CMK (cell line): ENCODE results near the gene HBD.
"Not testable (repeated sequence)": the region's sequence is repeated elsewhere in the genome, so short reads cannot be mapped to it uniquely, and the experiment has no call there.

Experiments
- DNase-seq: peaks from one replicate; pipeline ENCODE4 v3.0.0-alpha.2; 2010; ENCODE audit warnings: low read depth

The HBD gene

DNA sequence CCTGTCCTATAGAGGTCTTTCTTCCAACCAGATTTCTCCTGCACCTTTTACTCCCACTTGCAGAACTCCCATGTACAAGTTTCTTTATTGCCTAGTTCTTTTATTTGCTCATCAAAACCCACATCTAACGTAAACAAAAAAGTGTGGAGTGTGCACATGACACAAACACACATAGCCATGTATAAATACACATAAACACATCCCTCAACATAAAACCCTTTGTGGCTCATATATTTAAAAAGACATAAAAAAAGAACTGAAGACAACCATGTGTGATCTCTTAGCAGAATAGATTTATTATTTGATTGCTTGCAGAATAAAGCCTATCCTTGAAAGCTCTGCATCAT lies 18.6 kb upstream of the HBD start:
- DNase-seq = no peak

DNA sequence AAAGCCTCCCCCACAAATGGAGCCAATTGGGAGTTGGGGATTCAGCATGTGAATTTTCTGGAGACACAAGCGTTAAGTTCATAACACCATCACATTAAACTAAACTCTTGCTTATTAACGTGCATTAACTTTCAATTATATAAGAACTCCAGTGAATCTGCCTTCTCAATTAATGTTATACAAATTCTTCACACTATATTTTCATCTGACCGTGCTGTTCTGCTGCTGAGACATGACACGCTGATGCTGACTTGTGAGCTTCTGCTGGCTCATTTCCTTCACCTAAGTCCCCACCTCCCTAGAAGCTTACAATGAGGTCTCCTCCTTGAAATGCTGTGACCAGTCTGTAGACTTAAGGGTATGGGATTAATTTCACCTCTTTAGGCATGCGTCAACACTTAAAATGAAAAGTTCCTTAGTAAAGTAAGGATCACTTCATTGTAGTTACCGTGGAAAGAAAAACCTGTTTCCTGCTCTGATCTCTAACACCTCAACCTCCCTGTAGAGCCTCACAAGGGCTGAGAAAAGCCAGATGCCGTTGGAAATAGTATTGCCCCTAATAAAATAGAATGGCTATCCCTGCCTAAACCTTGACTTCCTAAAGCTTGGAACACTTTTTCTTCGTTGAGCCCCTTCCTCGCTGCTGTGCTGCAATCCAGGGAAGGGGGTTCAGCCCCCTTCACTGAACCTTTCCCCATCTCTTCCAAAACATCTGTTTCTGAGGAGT lies 18.1 kb upstream of the HBD start:
- DNase-seq = no peak

DNA sequence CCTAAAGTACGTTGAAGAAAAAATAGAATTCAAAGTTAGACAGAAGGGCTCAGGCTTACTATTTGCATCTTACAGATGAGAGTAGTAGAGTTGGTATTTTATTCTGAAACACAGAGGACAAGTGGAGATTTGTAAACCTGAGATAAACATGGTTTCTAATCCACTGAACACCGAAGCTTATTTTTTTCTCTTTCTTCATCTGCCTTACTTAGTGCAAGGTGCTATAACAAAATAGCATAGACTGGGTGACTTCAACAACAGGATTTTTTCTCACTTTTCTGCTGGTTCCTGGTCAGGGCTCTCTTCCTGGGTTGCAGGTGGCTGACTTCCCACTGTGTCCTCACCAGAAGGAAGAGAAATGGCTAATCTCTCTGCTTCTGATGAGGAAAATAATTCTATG lies 17.5 kb upstream of the HBD start:
- DNase-seq = no peak

DNA sequence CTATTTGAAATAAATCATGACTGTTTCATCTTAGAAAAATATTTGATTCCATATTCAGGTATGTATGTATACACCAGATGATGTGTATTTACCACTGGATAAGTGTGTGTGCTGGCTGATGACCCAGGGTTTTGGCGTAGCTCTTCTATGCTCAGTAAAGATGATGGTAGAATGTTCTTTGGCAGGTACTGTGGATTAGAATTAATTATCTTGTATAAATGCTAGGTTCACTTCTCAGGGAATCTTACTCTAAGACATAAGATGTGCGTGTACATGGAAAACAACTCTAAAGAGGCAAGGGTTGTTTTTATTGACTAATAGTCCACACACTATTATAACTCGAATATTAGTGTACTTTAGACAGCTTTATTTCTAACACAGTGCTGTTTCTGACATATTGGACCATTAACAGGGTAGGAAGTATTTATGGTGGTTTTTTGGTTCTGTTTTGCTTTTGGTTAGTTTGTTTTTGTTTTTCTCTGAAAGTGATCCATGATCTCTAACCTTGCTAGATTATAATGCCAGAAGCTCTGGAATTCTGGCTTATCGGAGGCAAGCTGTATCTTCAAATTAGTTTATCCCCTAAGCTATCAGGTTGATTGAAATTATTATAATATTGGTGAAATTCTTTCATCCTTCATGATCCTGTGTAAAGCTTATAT lies 16.4 kb upstream of the HBD start:
- no peak for DNase-seq

DNA sequence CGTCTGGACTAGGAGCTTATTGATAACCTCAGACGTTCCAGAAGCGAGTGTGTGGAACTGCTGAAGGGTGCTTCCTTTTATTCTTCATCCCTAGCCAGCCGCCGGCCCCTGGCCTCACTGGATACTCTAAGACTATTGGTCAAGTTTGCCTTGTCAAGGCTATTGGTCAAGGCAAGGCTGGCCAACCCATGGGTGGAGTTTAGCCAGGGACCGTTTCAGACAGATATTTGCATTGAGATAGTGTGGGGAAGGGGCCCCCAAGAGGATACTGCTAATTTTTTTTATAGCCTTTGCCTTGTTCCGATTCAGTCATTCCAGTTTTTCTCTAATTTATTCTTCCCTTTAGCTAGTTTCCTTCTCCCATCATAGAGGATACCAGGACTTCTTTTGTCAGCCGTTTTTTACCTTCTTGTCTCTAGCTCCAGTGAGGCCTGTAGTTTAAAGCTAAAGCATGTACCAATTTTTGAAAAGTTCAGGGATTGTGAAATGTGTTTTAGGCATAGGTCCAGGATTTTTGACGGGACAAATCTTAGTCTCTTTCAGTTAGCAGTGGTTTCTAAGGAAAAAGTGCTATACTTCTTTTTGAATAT lies 15.6 kb upstream of the HBD start, which contains the start of gene HBG1:
Gene HBG1, minus strand, starts transcription at position 51 of the 590 bp plus-strand sequence. CDS start 53 bp downstream, outside the sequence.
- not testable (repeated sequence) for DNase-seq

DNA sequence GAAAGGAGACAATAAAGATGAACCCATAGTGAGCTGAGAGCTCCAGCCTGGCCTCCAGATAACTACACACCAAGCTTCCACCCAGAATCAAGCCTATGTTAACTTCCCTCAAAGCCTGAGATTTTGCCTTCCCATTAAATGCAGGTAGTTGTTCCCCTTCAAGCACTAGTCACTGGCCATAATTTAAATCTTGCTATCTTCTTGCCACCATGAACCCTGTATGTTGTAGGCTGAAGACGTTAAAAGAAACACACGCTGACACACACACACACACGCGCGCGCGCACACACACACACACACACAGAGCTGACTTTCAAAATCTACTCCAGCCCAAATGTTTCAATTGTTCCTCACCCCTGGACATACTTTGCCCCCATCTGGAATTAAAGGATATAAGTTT lies 14.2 kb upstream of the HBD start:
- DNase-seq = not testable (repeated sequence)

DNA sequence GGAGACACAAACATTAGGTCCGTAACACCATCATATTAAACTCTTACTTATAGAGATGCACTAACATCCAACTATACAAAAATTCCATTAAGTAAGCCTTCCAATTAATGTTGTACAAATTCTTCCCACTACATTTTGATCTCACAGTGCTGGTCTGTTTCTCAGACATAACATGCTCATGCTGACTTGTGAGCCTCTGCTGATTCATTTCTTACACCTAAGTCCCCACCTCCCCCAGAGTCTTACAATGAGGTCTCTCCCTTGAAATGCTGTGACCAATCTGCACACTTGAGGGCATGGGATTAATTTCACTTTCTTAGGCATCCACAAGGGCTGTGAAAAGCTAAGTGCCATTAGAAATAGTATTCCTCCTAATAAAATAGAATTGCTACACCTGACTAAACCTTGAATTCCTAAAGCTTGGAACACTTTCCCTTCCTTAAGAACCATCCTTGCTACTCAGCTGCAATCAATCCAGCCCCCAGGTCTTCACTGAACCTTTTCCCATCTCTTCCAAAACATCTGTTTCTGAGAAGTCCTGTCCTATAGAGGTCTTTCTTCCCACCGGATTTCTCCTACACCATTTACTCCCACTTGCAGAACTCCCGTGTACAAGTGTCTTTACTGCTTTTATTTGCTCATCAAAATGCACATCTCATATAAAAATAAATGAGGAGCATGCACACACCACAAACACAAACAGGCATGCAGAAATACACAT lies 13.3 kb upstream of the HBD start:
- DNase-seq = no peak

DNA sequence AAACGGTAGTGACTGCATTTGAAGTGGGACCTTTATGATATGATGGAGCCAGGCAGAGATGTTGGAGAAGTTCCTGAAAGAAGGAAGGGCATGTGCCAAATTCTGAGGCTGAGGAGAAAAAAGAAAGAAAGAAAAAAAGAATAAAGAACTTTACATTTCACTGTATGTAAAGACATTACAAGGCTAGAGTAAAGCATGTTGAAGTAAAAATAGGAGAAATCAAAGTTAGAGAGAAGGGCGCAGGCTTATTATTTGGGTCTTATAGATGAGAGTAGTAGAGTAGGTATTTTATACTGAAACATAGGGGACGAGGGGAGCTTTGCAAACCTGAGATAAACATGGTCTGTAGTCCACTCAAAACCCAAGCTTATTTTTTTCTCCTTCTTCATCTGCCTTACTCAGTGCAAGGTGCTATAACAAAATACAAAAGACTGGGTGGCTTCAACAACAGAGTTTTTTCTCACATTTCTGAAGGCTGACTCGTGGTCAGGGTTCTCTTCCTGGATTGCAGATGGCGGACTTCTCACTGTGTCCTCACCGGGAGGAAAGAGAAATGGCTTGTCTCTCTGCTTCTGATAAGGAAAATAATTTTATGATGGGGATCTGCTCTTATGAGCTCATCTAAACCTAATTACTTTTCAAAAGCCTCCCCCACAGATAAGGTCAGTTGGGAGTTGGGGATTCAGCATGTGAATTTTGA lies 12.6 kb upstream of the HBD start:
- no peak for DNase-seq

DNA sequence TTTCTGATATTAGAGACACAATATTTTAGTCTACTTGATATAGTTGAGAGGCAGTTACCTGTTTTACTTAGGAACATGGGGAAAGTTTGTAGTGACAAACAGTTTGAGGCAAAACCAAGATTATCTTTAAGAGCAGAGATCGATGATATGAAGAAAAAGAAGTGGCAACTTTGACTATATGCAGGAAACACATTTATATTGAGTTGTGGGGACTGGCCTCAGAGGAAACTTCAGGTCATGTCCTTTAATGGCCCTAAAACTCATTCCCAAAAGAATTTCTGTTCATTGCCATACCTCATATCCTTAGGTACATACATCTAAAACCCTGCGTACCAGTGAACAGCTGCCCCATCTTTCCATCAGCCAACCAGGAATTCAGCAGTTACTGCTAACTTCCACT lies 10.9 kb upstream of the HBD start:
- no peak for DNase-seq

DNA sequence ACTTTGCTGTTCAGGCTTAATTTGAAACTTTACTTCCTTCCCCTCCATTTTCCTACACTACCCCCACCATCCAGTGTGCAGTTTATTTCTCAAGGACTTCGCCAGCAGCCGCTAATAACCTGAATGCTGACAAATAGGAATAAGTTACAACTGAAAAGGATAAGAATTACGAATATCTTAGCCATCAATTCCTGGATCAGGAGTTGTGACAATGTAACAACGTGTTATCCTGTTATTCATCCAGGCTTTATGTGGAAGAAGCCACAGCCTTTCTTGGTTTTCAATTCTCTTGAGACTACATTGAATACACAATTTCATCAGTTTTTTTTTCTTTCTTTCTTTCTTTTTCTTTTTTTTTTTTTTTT lies 9.5 kb upstream of the HBD start:
- DNase-seq = no peak

DNA sequence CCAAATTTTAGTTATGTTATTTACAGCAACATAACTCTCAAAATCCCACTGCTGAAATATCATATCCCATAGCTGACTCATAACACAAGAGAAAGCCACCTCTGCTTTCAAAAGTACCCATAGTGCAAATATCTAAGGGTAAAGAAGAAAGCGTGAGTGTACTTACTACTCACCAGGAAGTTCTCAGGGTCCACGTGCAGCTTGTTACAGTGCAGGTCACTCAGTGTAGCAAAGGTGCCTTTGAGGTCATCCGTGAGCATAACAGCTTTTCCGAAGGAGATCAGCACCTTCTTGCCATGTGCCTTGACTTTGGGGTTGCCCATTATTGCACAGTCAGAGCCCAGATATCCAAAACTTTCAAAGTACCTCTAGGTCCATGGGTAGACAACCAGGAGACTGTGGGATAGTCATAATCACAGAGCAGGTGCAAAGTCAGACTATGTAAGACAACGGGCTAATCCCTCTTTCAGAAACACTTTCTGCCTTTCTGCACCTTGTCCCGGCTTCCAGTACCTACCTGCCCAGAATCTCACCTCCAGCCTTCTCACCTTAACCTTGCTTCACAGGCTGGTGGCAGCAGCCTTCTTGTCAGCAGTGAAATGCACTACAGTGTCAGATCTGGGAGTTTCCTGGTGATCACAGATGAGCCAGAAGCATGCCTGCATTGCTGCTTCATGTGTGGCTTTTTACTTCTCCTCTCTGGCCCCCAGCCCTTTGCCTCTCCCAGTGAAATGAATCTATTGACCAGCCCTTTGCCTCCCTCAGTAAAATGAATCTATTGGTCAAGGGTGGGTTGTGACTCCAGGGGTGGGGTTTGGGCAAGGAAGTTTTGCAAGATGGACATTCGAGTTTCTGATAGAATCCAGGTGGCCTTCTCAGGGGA lies 8.9 kb upstream of the HBD start:
- no peak for DNase-seq

DNA sequence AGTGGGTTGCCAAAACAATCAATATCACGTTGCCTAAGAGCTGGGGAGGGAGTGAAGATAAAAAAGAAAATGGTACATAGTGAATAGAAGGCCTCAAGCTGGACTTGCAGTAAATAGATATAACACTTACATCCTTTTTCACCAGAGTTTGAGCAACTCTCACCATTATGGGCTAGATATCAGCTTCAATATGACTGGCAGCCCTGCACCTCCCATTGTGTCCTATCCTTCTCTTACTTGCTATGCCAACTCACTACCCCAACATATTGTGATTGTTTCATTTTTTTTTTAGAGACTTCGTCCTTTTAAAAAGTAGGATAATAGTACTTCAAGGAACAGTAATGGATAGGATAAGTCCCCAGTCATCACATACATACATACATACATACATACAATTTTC lies 7.9 kb upstream of the HBD start:
- DNase-seq = no peak

DNA sequence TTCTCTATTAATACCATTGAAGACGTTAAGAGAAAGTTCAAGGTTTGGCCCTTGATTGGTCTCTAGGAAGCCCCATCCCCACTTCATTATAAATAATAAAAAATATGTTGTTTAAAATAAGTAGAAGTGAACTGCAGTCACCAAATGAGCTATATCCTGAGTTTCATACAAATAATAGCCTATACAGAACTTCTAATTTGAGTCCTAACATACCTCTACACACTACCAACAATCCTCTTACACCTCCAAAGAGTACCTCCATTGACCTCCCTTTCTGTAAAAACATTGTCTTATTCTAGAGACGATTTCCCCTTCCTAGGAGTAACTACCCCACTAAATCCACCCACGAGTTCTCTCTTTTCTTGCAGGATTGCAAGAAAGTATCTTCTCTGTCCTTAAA lies 7.2 kb upstream of the HBD start:
- no peak for DNase-seq

DNA sequence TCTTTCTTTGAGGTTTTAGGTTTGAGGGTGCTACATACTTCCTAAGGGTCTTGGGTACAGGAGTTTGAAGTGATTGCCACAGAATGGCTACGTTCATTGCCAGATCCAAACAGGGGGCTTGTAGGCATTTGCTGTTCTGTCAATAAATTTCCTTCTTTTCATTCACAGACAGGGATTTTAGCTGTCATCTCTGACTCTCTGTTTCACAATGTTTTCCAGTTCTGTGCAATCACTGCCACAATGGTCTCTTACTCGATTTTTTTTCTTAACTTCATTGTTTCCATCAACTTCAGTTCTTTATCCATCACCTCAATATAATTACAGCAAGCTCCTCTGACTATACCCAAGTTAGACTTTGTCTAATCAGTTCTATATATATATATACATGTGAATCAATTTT lies 6.2 kb upstream of the HBD start:
- no peak for DNase-seq

DNA sequence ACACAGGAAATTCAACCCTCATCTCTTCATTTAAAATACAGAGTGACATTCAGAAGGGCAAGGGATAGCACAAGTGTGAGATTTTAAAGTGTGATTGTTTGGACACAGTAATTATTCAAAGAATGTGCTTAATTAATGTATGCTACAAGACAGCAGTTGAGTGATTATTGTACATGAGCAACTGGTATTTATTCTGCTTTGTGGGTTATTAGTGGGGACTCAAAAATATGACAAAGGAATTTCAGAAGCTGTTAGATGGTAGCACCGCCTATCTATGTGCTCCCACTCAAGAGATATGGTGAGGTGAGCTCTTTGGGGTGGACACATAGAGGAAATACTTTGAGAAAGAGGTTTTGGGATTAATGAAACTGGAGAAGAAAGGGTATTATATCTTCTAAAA lies 5.8 kb upstream of the HBD start:
- no peak for DNase-seq

DNA sequence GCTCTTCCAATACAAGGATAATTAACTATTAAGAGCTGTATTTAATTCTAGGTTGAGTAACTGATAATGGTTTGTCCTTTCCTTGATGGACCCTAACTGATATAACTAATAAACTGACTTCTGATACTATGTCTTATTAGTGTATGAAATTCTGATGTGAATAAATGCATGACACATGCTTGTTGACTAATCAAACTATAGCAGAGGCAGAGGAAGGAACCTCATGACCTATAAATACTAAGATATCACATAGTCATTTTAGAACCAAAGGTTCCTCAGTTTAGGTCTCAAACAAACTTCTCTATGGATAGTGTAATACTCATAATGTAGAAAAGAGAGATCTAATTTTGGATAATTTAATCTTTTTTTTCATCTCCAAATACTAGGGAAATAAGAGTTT lies 4.8 kb upstream of the HBD start:
- no peak for DNase-seq

DNA sequence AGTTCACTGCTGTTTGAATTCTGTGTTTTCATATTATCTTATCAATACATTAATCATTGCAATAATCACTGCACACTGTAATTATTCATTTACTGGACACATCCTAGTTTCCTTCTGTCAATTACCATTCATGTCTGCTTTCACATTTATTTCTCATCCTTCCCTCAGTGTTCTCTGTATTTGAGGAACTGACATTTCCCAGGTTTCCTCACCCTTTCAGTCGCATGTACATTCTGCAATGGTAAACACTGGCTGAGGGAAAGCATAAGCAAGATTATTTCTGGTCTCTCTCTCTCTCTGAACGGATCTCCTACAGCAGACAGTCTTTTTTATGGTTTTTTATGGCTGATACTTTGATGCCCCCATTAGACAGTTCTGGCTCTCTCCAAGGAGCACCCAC lies 4.2 kb upstream of the HBD start:
- DNase-seq = no peak

DNA sequence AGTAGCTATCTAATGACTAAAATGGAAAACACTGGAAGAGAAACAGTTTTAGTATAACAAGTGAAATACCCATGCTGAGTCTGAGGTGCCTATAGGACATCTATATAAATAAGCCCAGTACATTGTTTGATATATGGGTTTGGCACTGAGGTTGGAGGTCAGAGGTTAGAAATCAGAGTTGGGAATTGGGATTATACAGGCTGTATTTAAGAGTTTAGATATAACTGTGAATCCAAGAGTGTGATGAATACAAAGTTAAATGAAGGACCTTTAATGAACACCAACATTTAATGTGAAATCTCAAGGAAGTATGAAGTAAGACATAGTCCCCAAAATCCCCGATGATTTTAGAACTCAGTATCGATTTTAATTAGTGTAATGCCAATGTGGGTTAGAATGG lies 3.1 kb upstream of the HBD start:
- DNase-seq = no peak

DNA sequence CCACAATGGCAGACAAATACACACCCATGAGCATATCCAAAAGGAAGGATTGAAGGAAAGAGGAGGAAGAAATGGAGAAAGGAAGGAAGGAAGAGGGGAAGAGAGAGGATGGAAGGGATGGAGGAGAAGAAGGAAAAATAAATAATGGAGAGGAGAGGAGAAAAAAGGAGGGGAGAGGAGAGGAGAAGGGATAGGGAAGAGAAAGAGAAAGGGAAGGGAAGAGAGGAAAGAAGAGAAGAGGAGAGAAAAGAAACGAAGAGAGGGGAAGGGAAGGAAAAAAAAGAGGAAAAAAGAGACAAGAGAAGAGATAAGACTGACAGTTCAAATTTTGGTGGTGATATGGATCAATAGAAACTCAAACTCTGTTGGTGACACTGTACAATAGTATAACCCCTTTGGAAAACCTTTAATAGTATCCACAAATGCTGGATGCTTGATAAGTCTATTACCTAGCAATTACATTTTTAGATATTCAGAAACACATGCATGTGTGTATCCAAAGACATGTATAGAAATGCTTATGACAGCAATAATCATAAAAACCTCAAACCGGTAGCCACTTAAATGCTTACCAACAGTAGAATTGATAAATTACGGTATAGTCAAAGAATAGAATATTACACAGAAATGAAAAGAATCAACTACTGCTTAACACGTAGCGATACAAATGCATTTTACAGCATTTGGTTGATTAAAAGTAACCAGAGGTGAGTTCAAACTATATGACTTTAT lies 1.2 kb upstream of the HBD start:
- DNase-seq = no peak

DNA sequence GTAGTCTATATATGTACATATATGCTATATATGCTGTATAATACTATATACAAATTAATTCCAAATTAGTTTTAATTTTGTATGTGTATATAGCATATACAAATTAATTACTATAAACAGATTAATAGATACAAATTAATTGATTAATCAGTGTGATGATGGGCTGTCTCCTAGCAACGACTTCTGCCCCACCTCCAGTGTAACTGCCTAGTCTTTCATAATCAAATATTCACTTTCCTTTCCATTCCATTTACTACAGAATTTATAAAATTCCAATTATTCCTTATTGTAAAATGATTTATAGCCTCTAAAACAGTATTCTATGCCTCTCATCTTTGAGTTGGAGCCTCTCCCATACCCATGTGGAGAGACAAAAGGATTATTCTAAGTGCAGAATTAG lies 976 bp downstream of the HBD start:
- no peak for DNase-seq

DNA sequence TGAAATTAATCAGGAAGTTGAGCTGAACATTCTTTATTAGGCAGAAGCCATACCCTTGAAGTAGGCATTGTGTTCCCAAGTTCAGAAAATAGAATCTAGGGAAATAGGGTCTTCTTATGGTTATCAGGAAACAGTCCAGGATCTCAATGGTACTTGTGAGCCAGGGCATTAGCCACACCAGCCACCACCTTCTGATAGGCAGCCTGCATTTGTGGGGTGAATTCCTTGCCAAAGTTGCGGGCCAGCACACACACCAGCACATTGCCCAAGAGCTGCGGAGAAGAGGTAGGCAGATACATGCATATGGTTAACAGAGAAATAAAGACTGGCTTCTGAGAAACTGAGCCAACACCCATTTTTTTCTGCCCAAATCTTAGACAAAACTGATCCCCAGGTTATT lies 1.5 kb downstream of the HBD start:
- DNase-seq = no peak
